Endodermal cell (in vitro differentiated cells): ENCODE measurements around the gene CARS1. TPM values are rescaled to one million over a fixed set of nuclear protein-coding genes. Genes with fewer than 3 reads are reported as not detected.
A peak's percentile ranks its signal among the peaks of the same experiment; 100 is the strongest.

Experiments used
- DNase-seq: peaks from one replicate; pipeline ENCODE4 v3.0.0-alpha.2; 2017
- H3K27ac ChIP-seq: 2 replicates; pipeline ENCODE4 v1.5.1; 2013; ENCODE audit warnings: mild to moderate bottlenecking, low read depth, low read length, moderate library complexity
- H3K27me3 ChIP-seq: 2 replicates; pipeline ENCODE4 v1.6.1; 2013; ENCODE audit warnings: mild to moderate bottlenecking, low read length, moderate library complexity; ENCODE audit not compliant: insufficient read depth, control insufficient read depth, poor library complexity, severe bottlenecking
- H3K36me3 ChIP-seq: 2 replicates; pipeline ENCODE4 v1.7.0; 2013; ENCODE audit warnings: mild to moderate bottlenecking, low read length, moderate library complexity; ENCODE audit not compliant: control insufficient read depth, insufficient read depth
- H3K4me1 ChIP-seq: one replicate; pipeline ENCODE4 v1.7.0; 2013; ENCODE audit warnings: low read length; ENCODE audit not compliant: control insufficient read depth, insufficient read depth
- H3K4me3 ChIP-seq: 2 replicates; pipeline ENCODE4 v1.5.1; 2013; ENCODE audit warnings: mild to moderate bottlenecking, low read length, moderate library complexity
- H3K9ac ChIP-seq: 2 replicates; pipeline ENCODE4 v1.6.1; 2013; ENCODE audit warnings: mild to moderate bottlenecking, low read length, moderate library complexity; ENCODE audit not compliant: poor library complexity, severe bottlenecking; ENCODE audit errors: extremely low read depth
- H3K9me3 ChIP-seq: 2 replicates; pipeline ENCODE4 v1.6.1; 2013; ENCODE audit warnings: mild to moderate bottlenecking, low read length, moderate library complexity; ENCODE audit not compliant: control insufficient read depth
- H3K27ac Mint-ChIP-seq: 2 replicates; pipeline ENCODE4 v1.8.0; 2020; ENCODE audit warnings: mixed read lengths
- H3K27me3 Mint-ChIP-seq: 2 replicates; pipeline ENCODE4 v1.8.0; 2021; ENCODE audit warnings: mild to moderate bottlenecking, mixed read lengths; ENCODE audit not compliant: insufficient read depth
- H3K36me3 Mint-ChIP-seq: 2 replicates; pipeline ENCODE4 v1.8.0; 2020; ENCODE audit warnings: low read depth, mixed read lengths
- H3K4me1 Mint-ChIP-seq: 2 replicates; pipeline ENCODE4 v1.8.0; 2020; ENCODE audit warnings: mixed read lengths
- H3K4me3 Mint-ChIP-seq: 2 replicates; pipeline ENCODE4 v1.8.0; 2020; ENCODE audit warnings: mild to moderate bottlenecking, moderate library complexity, mixed read lengths
- H3K9me3 Mint-ChIP-seq: 2 replicates; pipeline ENCODE4 v1.8.0; 2020; ENCODE audit warnings: mild to moderate bottlenecking, mixed read lengths
- CTCF ChIP-seq: fragments of 200-600 bp; sonication (generic); conservative IDR thresholded peaks from 2 replicates; pipeline ENCODE4 v1.5.0; 2021; ENCODE audit warnings: antibody characterized with exemption, mild to moderate bottlenecking
- WGBS, 2 experiments: methylation state at CpG; one replicate each; pipeline versions ENCODE4 v1.1.5 to v1.1.7; 2013; ENCODE audit warnings: missing lambda C conversion rate in 2 of 2, mixed read lengths in 1 of 2; ENCODE audit not compliant: insufficient coverage in 1 of 2, insufficient read length in 1 of 2; 5-methylcytosine and 5-hydroxymethylcytosine counted together
- total RNA-seq, 2 donors: library from RNA; stranded (reverse); fragmentation: NEBNext Ultra II Directional in 1 of 2; extraction: Animal tissue kit (Norgen Biotek cat#: 25700) in 1 of 2; gene quantifications; 2 replicates in 1 of 2; 3 replicates in 1 of 2; pipeline ENCODE4 v1.2.1, GENCODE V29; 2021

CARS1 gene
- total RNA-seq, 2 donors from 2014 or later: 48.0 to 52.8 TPM

- H3K9me3 Mint-ChIP-seq: no peaks in the 10 kb centered on the region
- TF ChIP-seq CTCF: no peak
- peaks cover 12% of the 10 kb centered on the region for H3K4me1 ChIP-seq
- DNase-seq: peak; percentile 71
- H3K4me3 Mint-ChIP-seq: peak overlapping the region; percentile 81
- H3K9ac ChIP-seq: peak overlapping the region; percentile 93
- H3K36me3 Mint-ChIP-seq: peaks cover 12% of the 10 kb centered on the region
- peak overlapping the region; percentile 82 for H3K27ac Mint-ChIP-seq
- no peaks in the 10 kb centered on the region for H3K9me3 ChIP-seq
- 5 to 7% methylated on average over 11 to 29 of the region's 29 CpGs for WGBS, 2 experiments
- peaks cover 16% of the 10 kb centered on the region for H3K36me3 ChIP-seq
- H3K27me3 ChIP-seq: no peaks in the 10 kb centered on the region
- H3K27me3 Mint-ChIP-seq: peaks cover 2% of the 10 kb centered on the region
- peak overlapping the region; percentile 84 for H3K4me3 ChIP-seq
- peaks cover 13% of the 10 kb centered on the region for H3K4me1 Mint-ChIP-seq
- peak overlapping the region; percentile 96 for H3K27ac ChIP-seq
Measured at GRCh38 chr11:3056296-3057068, 741 bp downstream of the CARS1 start.

- peak overlapping the region; percentile 81 for H3K4me3 Mint-ChIP-seq
- TF ChIP-seq CTCF: no peak
- H3K27ac ChIP-seq: no peak overlapping the region
- WGBS, 2 experiments: 93 to 96% methylated on average over 3 to 8 of the region's 8 CpGs
- no peaks in the 10 kb centered on the region for H3K27me3 ChIP-seq
- H3K36me3 ChIP-seq: peaks cover 16% of the 10 kb centered on the region
- no peak for DNase-seq
- no peak overlapping the region for H3K27ac Mint-ChIP-seq
- H3K36me3 Mint-ChIP-seq: peaks cover 12% of the 10 kb centered on the region
- peak overlapping the region; percentile 84 for H3K4me3 ChIP-seq
- H3K4me1 Mint-ChIP-seq: peaks cover 19% of the 10 kb centered on the region
- peaks cover 16% of the 10 kb centered on the region for H3K4me1 ChIP-seq
- H3K9me3 ChIP-seq: no peaks in the 10 kb centered on the region
- H3K27me3 Mint-ChIP-seq: peaks cover 2% of the 10 kb centered on the region
- H3K9me3 Mint-ChIP-seq: no peaks in the 10 kb centered on the region
- peak overlapping the region; percentile 93 for H3K9ac ChIP-seq
Measured at GRCh38 chr11:3055891-3056290, 1.3 kb downstream of the CARS1 start.

- Histone ChIP-seq H3K9me3 (no peaks in the 10 kb centered on the region), H3K36me3 (peaks cover 16% of the 10 kb centered on the region), H3K27ac (no peak overlapping the region), H3K4me3 (no peak overlapping the region), H3K27me3 (no peaks in the 10 kb centered on the region), H3K9ac (no peak overlapping the region), H3K4me1 (peaks cover 13% of the 10 kb centered on the region)
- Mint-ChIP-seq H3K4me3 (no peak overlapping the region), H3K27me3 (peaks cover under 1% of the 10 kb centered on the region), H3K9me3 (no peaks in the 10 kb centered on the region), H3K36me3 (peaks cover 16% of the 10 kb centered on the region), H3K27ac (peak overlapping the region; percentile 31), H3K4me1 (peaks cover 24% of the 10 kb centered on the region)
- 96 to 98% methylated on average over 10 to 11 of the region's 11 CpGs for WGBS, 2 experiments
- no peak for TF ChIP-seq CTCF
- no peak for DNase-seq
Measured at GRCh38 chr11:3052567-3052966, 4.7 kb downstream of the CARS1 start.
